Parathyroid adenoma (tissue), 2 donors: ENCODE measurements around the gene DLL3.
A peak's percentile ranks its signal among the peaks of the same experiment; 100 is the strongest.

Experiments used
- H2AFZ ChIP-seq: fragments of 300-600 bp; sonication (generic); one replicate; pipeline ENCODE4 v1.7.0; 2017; ENCODE audit warnings: antibody characterized with exemption, mild to moderate bottlenecking
- H3K27ac ChIP-seq: fragments of 300-600 bp; sonication (generic); one replicate; pipeline ENCODE4 v1.7.0; 2017
- H3K27me3 ChIP-seq: fragments of 300-600 bp; sonication (generic); one replicate; pipeline ENCODE4 v1.7.0; 2017; ENCODE audit warnings: low read length; ENCODE audit not compliant: control insufficient read depth, insufficient read depth
- H3K36me3 ChIP-seq: fragments of 300-600 bp; sonication (generic); one replicate; pipeline ENCODE4 v1.7.0; 2017; ENCODE audit warnings: low read length; ENCODE audit not compliant: control insufficient read depth, insufficient read depth
- H3K4me1 ChIP-seq: fragments of 300-600 bp; sonication (generic); one replicate; pipeline ENCODE4 v1.7.0; 2017; ENCODE audit warnings: control low read depth
- H3K4me2 ChIP-seq: fragments of 300-600 bp; sonication (generic); one replicate; pipeline ENCODE4 v1.7.0; 2017; ENCODE audit warnings: low read length
- H3K4me3 ChIP-seq: fragments of 300-600 bp; sonication (generic); one replicate; pipeline ENCODE4 v1.7.0; 2017; ENCODE audit warnings: low read depth, low read length
- H3K79me2 ChIP-seq: fragments of 300-600 bp; sonication (generic); one replicate; pipeline ENCODE4 v1.7.0; 2017; ENCODE audit warnings: control low read depth
- H3K9ac ChIP-seq: fragments of 300-600 bp; sonication (generic); one replicate; pipeline ENCODE4 v1.7.0; 2017; ENCODE audit warnings: mild to moderate bottlenecking
- H3K9me3 ChIP-seq: fragments of 300-600 bp; sonication (generic); one replicate; pipeline ENCODE4 v1.7.0; 2017; ENCODE audit warnings: low read length; ENCODE audit not compliant: control insufficient read depth
- CTCF ChIP-seq: fragments of 300-600 bp; sonication (generic); IDR thresholded peaks from one replicate; pipeline ENCODE4 v1.7.0; 2017; ENCODE audit warnings: antibody characterized with exemption, mild to moderate bottlenecking
- donor health status: primary hyperparathyroidism.

Gene DLL3

DNA sequence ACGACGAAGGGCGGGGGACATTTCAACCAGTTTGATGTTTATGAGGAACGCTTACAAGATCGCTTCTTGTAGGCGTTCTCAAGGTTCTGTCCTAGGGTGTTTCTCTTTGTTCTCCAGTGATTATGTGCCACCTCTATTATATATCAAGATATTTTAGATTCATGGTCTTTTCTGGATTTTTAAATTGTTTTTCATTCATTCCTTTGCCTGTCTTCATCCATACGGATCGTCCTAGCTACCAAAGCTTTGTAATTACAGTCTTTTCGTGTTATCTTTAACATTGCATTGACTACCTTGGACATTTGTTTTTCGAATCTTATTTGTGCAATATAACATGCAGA is 41.6 kb downstream of the DLL3 start:
- H3K4me2 ChIP-seq: no peak overlapping the region
- no peak overlapping the region for H3K9ac ChIP-seq
- no peaks in the 10 kb centered on the region for H3K9me3 ChIP-seq
- H3K4me1 ChIP-seq: peaks cover 6% of the 10 kb centered on the region
- H2AFZ ChIP-seq: peak overlapping the region; percentile 78
- TF ChIP-seq CTCF: no peak
- H3K27me3 ChIP-seq: no peaks in the 10 kb centered on the region
- H3K27ac ChIP-seq: no peak overlapping the region
- no peak overlapping the region for H3K4me3 ChIP-seq
- no peaks in the 10 kb centered on the region for H3K36me3 ChIP-seq
- peaks cover 5% of the 10 kb centered on the region for H3K79me2 ChIP-seq

- H3K27me3 ChIP-seq: no peaks in the 10 kb centered on the region
- H3K4me1 ChIP-seq: peaks cover 6% of the 10 kb centered on the region
- H2AFZ ChIP-seq: peak overlapping the region; percentile 2
- no peaks in the 10 kb centered on the region for H3K36me3 ChIP-seq
- no peak overlapping the region for H3K27ac ChIP-seq
- no peaks in the 10 kb centered on the region for H3K79me2 ChIP-seq
- no peak for TF ChIP-seq CTCF
- H3K9me3 ChIP-seq: no peaks in the 10 kb centered on the region
- no peak overlapping the region for H3K9ac ChIP-seq
- no peak overlapping the region for H3K4me2 ChIP-seq
- no peak overlapping the region for H3K4me3 ChIP-seq
These were observed 43.5 kb downstream of the DLL3 start for GRCh38 chr19:39542206-39542605.

- Histone ChIP-seq H3K9me3 (no peaks in the 10 kb centered on the region), H3K9ac (no peak overlapping the region), H3K27me3 (no peaks in the 10 kb centered on the region), H3K36me3 (no peaks in the 10 kb centered on the region), H3K4me3 (no peak overlapping the region), H3K27ac (no peak overlapping the region), H3K4me2 (no peak overlapping the region), H3K4me1 (no peaks in the 10 kb centered on the region), H2AFZ (no peak overlapping the region), H3K79me2 (no peaks in the 10 kb centered on the region)
- no peak for TF ChIP-seq CTCF
These were observed 44.7 kb downstream of the DLL3 start for GRCh38 chr19:39543477-39543857.

DNA sequence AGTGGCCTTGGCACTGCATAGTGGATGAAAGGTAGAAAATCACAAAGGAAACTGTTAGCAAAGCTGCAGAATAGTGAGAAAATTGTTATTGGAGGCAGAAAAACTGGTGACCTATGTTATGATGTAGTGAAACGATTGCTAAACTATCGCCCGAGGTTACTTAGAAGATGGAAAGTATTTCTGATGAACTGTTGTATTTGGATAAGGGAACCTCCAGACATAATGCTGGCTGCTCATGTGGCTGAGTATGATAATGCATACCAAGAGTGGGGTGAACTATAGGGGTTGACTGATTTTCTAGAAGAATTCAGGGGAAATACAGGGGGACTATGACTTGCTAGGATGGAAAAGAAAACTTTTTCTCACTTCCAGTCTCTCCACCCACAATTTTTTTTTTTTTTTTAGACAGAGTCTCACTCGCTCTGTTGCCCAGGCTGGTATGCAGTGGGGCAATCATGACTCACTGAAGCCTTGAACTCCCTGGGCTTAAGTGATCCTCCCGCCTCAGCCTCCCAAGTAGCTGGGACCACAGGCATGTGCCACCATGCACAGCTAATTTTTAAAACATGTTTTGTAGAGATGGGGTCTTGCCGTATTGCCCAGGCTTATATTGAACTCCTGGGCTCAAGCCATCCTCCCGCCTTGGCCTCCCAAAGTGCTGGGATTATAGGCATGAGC is 45.6 kb downstream of the DLL3 start:
- Histone ChIP-seq H3K4me1 (no peaks in the 10 kb centered on the region), H3K4me2 (no peak overlapping the region), H3K79me2 (no peaks in the 10 kb centered on the region), H3K9ac (no peak overlapping the region), H3K4me3 (no peak overlapping the region), H3K27me3 (no peaks in the 10 kb centered on the region), H2AFZ (no peak overlapping the region), H3K36me3 (no peaks in the 10 kb centered on the region), H3K27ac (no peak overlapping the region), H3K9me3 (no peaks in the 10 kb centered on the region)
- TF ChIP-seq CTCF: no peak

DNA sequence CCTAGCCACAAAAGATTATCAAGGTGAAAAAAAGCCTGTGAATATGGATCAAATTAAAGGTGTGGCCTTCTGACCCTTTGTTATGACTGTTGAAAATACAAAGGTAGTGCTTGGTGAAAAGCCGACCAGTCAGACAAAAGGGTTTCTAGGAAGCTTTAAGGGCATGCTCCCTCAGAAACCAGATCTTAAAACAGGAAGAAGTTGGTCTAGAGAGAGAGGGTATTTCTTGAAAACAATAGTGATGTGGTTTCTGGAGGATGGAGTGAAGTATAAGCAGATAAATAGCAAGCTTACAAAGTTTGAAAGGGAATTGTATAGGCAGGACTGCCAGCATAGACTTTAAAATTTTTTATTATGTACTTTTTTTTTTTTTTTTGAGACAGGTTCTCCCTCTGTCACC is 46.2 kb downstream of the DLL3 start:
- H3K79me2 ChIP-seq: no peaks in the 10 kb centered on the region
- no peak overlapping the region for H3K4me3 ChIP-seq
- H3K36me3 ChIP-seq: no peaks in the 10 kb centered on the region
- TF ChIP-seq CTCF: no peak
- H3K9ac ChIP-seq: no peak overlapping the region
- no peaks in the 10 kb centered on the region for H3K9me3 ChIP-seq
- H3K27me3 ChIP-seq: no peaks in the 10 kb centered on the region
- H3K27ac ChIP-seq: no peak overlapping the region
- no peak overlapping the region for H3K4me2 ChIP-seq
- H2AFZ ChIP-seq: no peak overlapping the region
- H3K4me1 ChIP-seq: no peaks in the 10 kb centered on the region
